GM21529 (cell line): ENCODE data around the gene ETFRF1.

ENCODE experiments used
- ATAC-seq: cut with Tn5 transposase; IDR thresholded peaks from one replicate; pipeline ENCODE4 v1.9.1; 2021; ENCODE audit not compliant: unreplicated experiment

Gene ETFRF1

GRCh38 chr12:25208554-25208953 is 13.5 kb downstream of the ETFRF1 start:
- no peak for ATAC-seq

GRCh38 chr12:25213338-25213737 is 18.3 kb downstream of the ETFRF1 start:
- no peak for ATAC-seq

- no peak for ATAC-seq
Observed at GRCh38 chr12:25236190-25236589, 41.2 kb downstream of the ETFRF1 start.

- no peak for ATAC-seq
Observed at GRCh38 chr12:25236626-25237025, 41.6 kb downstream of the ETFRF1 start.

- ATAC-seq: peak; percentile 47
Observed at GRCh38 chr12:25241167-25242020, 46.4 kb downstream of the ETFRF1 start.

- no peak for ATAC-seq
Observed at GRCh38 chr12:25242981-25243679, 48.1 kb downstream of the ETFRF1 start.

GRCh38 chr12:25243680-25243990 is 48.6 kb downstream of the ETFRF1 start:
- no peak for ATAC-seq

- ATAC-seq: no peak
Observed at GRCh38 chr12:25245491-25245890, 50.5 kb downstream of the ETFRF1 start.

- no peak for ATAC-seq
Observed at GRCh38 chr12:25248137-25248536, 53.1 kb downstream of the ETFRF1 start.

GRCh38 chr12:25248732-25249131 is 53.7 kb downstream of the ETFRF1 start:
- ATAC-seq: no peak

- peak; percentile 39 for ATAC-seq
Observed at GRCh38 chr12:25249931-25250738, 55.1 kb downstream of the ETFRF1 start.

GRCh38 chr12:25250744-25251730 is 56.0 kb downstream of the ETFRF1 start, which contains the start of gene KRAS:
Gene KRAS, minus strand, starts transcription at chr12:25250929.
- peak; percentile 72 for ATAC-seq

- ATAC-seq: no peak
Observed at GRCh38 chr12:25251769-25252168, 56.7 kb downstream of the ETFRF1 start.

GRCh38 chr12:25252946-25253345 is 57.9 kb downstream of the ETFRF1 start:
- ATAC-seq: no peak

- no peak for ATAC-seq
Observed at GRCh38 chr12:25253371-25254068, 58.5 kb downstream of the ETFRF1 start.

GRCh38 chr12:25254271-25254880 is 59.3 kb downstream of the ETFRF1 start:
- ATAC-seq: no peak
